Right cardiac atrium (tissue), 5 donors: ENCODE data around the gene GNAI2. TPM values are rescaled to one million over a fixed set of nuclear protein-coding genes. Genes with fewer than 3 reads are reported as not detected.

Experiments
- ATAC-seq, 2 donors: fragments of 200-7000 bp; cut with Tn5 transposase; one replicate each; pipeline versions ENCODE4 v1.8.0 to v1.9.1; 2020; ENCODE audit warnings: moderate library complexity in 2 of 2, mild to moderate bottlenecking in 1 of 2
- DNase-seq, 3 donors: peaks; one replicate each; pipeline ENCODE4 v3.0.0-alpha.2; 2020
- H3K27ac ChIP-seq: one replicate; pipeline ENCODE4 v1.5.1; 2013; ENCODE audit warnings: mild to moderate bottlenecking, low read length, control low read depth, moderate library complexity
- H3K27me3 ChIP-seq: one replicate; pipeline ENCODE4 v1.6.1; 2013; ENCODE audit not compliant: control insufficient read depth, insufficient read depth
- H3K4me1 ChIP-seq: one replicate; pipeline ENCODE4 v1.6.1; 2013; ENCODE audit warnings: low read length; ENCODE audit not compliant: control insufficient read depth, insufficient read depth
- H3K4me3 ChIP-seq: one replicate; pipeline ENCODE4 v1.5.1; 2013; ENCODE audit warnings: low read length, control low read depth
- H3K9me3 ChIP-seq: one replicate; pipeline ENCODE4 v1.6.1; 2013; ENCODE audit warnings: low read length; ENCODE audit not compliant: control insufficient read depth
- WGBS: extraction: QIAGEN DNeasy Blood & Tissue Kit; methylation state at CpG from one replicate; pipeline ENCODE4 v1.1.7; 2013; 5-methylcytosine and 5-hydroxymethylcytosine counted together
- intact Hi-C, 4 donors: fragments of 100-400 bp; cut with DNase I; formaldehyde crosslinking; loops; one replicate each; pipeline versions ENCODE4 v1.11.0 to v1.14.0; 2022 to 2023
- polyA plus RNA-seq: library from polyadenylated mRNA; stranded (reverse); fragments of 200-250 nt; gene quantifications from one replicate; pipeline ENCODE4 v1.2.3, GENCODE V29; 2013
- total RNA-seq, 4 donors: library from RNA; stranded (reverse); fragmentation: NEBNext Ultra II Directional; extraction: Animal tissue kit (Norgen Biotek cat#: 25700); gene quantifications; one replicate each; pipeline ENCODE4 v1.2.1, GENCODE V29; 2021
- donor health status: healthy with polysubstance abuse.
- donor health status: DM: no; HTN: yes; CAD: no.
- donor health status: DM: no; HTN: no; CAD: no.
- donor health status: DM: no; HTN: yes; CAD: no; lungs with severe emphysema.
- donor health status: DM: yes; HTN: yes; CAD: no.

Gene GNAI2
- total and polyA plus RNA-seq, 5 donors, result 122 to 149 (median 148) TPM

GRCh38 chr3:50213373-50213772, 22.6 kb upstream of the GNAI2 start:
- H3K27me3 ChIP-seq, result no peaks in the 10 kb centered on the region
- intact Hi-C loops, result no loop called here
- no peak overlapping the region for H3K4me3 ChIP-seq
- no peak overlapping the region for H3K27ac ChIP-seq
- DNase-seq, result no peak
- H3K9me3 ChIP-seq, result no peaks in the 10 kb centered on the region
- no peaks in the 10 kb centered on the region for H3K4me1 ChIP-seq
- 66% methylated on average over 12 of the region's 12 CpGs for WGBS
- ATAC-seq, result no peak

DNA sequence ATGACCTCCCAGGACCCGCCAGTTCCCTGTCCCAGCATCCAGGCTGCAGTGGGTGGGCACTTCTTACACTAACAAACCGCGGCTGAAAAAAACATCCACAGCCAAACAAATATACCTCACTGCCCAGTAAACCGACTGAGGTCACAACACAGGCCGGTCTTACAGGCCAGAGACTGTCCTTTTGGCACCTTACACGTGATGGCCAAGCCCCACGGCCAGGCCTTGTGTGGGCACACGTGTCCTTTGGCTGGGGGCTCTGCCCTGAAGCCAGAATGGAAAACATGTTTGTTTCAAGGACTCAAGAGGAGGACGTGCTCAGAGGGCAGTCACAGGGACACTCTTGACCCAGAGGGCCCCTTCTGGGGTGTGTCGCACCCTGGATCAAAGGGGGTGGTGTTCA, 21.2 kb upstream of the GNAI2 start:
- DNase-seq (no peak), ATAC-seq (no peak)
- Histone ChIP-seq H3K9me3 (no peaks in the 10 kb centered on the region), H3K27me3 (no peaks in the 10 kb centered on the region), H3K4me1 (no peaks in the 10 kb centered on the region), H3K27ac (no peak overlapping the region), H3K4me3 (no peak overlapping the region)
- intact Hi-C loops, result no loop called here
- 79% methylated on average over 10 of the region's 10 CpGs for WGBS

- H3K9me3 ChIP-seq, result no peaks in the 10 kb centered on the region
- ATAC-seq, result no peak
- H3K4me1 ChIP-seq, result peaks cover 3% of the 10 kb centered on the region
- no peak for DNase-seq
- intact Hi-C loops, result no loop called here
- no peak overlapping the region for H3K4me3 ChIP-seq
- 67% methylated on average over 9 of the region's 9 CpGs for WGBS
- no peak overlapping the region for H3K27ac ChIP-seq
- H3K27me3 ChIP-seq, result no peaks in the 10 kb centered on the region
These were observed 20.5 kb upstream of the GNAI2 start for GRCh38 chr3:50215529-50215928.

DNA sequence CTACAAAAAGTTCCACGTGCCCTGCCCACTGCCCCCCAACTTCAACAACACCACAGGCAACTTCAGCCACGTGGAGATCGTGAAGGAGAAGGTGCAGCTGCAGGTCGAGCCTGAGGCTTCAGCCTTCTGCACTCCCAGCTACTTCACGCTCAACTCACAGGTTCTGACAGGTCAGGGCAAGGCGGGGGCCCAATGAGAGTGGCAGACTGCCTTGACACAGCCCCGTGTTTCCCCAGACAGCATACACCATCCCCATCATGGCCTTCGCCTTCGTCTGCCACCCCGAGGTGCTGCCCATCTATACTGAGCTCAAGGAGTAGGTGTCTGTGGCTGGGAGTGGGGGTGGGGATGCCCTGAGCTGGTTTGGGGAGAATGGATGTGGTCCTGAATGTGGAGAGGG, 18.3 kb upstream of the GNAI2 start:
- ATAC-seq, result no peak
- WGBS, result 77% methylated on average over 10 of the region's 10 CpGs
- no peaks in the 10 kb centered on the region for H3K9me3 ChIP-seq
- no peak overlapping the region for H3K4me3 ChIP-seq
- H3K27me3 ChIP-seq, result no peaks in the 10 kb centered on the region
- intact Hi-C loops, result no loop called here
- no peak overlapping the region for H3K27ac ChIP-seq
- peaks cover 3% of the 10 kb centered on the region for H3K4me1 ChIP-seq
- no peak for DNase-seq

DNA sequence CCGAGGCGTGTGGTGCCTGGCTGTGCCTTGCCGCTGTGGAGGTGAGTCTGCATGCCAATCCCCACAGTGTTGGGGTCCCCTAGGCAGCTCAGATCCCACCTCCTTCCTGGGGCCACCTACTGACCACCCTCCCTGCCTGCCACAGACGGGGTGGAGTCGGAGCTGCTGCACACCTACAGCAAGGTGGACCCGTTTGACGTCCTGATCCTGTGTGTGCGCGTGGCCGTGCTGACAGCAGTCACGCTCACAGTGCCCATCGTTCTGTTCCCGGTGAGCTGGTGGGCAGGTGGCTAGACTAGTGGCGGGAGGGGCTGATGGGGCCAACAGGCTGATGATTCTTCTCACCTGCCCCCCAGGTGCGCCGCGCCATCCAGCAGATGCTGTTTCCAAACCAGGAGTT, 17.6 kb upstream of the GNAI2 start:
- H3K27me3 ChIP-seq, result no peaks in the 10 kb centered on the region
- ATAC-seq (no peak), DNase-seq (no peak)
- intact Hi-C loops, result no loop called here
- no peak overlapping the region for H3K4me3 ChIP-seq
- peaks cover 3% of the 10 kb centered on the region for H3K4me1 ChIP-seq
- H3K9me3 ChIP-seq, result no peaks in the 10 kb centered on the region
- no peak overlapping the region for H3K27ac ChIP-seq
- 92% methylated on average over 17 of the region's 17 CpGs for WGBS

GRCh38 chr3:50219285-50219684, 16.7 kb upstream of the GNAI2 start:
- ATAC-seq, result no peak
- Histone ChIP-seq H3K9me3 (no peaks in the 10 kb centered on the region), H3K4me3 (no peak overlapping the region), H3K4me1 (peaks cover 3% of the 10 kb centered on the region), H3K27ac (no peak overlapping the region), H3K27me3 (no peaks in the 10 kb centered on the region)
- DNase-seq, result no peak
- intact Hi-C loops, result no loop called here
- 88% methylated on average over 5 of the region's 5 CpGs for WGBS

GRCh38 chr3:50220109-50220508, 15.9 kb upstream of the GNAI2 start:
- DNase-seq (no peak), ATAC-seq (no peak)
- no peak overlapping the region for H3K27ac ChIP-seq
- no peaks in the 10 kb centered on the region for H3K27me3 ChIP-seq
- intact Hi-C loops, result no loop called here
- WGBS, result 50% methylated on average over 6 of the region's 6 CpGs
- H3K4me1 ChIP-seq, result peaks cover 3% of the 10 kb centered on the region
- no peak overlapping the region for H3K4me3 ChIP-seq
- H3K9me3 ChIP-seq, result no peaks in the 10 kb centered on the region

DNA sequence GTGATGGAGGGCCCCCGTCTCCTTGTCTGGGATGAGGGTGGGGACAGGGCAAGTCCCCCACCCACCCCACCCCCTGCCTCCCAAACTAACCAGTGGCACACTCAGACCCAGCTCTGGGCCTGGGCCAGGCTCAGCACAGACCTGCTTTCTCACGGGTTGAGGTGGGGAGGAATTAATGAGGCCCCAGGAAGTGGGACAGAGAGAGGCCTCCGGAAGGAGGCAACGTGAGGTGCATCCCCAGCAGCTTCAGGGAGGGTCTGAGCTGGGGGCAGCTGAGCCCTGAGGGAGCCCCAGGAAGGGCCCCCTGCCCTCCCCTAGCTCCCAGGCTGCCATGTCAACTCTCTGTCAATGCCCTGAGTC, 15.0 kb upstream of the GNAI2 start:
- ATAC-seq (no peak), DNase-seq (peak in 1 of 3 donors; percentile 28)
- Histone ChIP-seq H3K27me3 (no peaks in the 10 kb centered on the region), H3K9me3 (no peaks in the 10 kb centered on the region), H3K4me3 (no peak overlapping the region), H3K4me1 (peaks cover 3% of the 10 kb centered on the region), H3K27ac (no peak overlapping the region)
- intact Hi-C loops, result no loop called here
- 75% methylated on average over 4 of the region's 4 CpGs for WGBS

- Histone ChIP-seq H3K27ac (no peak overlapping the region), H3K9me3 (no peaks in the 10 kb centered on the region), H3K4me3 (no peak overlapping the region), H3K27me3 (no peaks in the 10 kb centered on the region), H3K4me1 (peaks cover 3% of the 10 kb centered on the region)
- no peak for ATAC-seq
- 65% methylated on average over 12 of the region's 12 CpGs for WGBS
- intact Hi-C loops, result no loop called here
- DNase-seq, result peak in 1 of 3 donors; percentile 42
These were observed 14.4 kb upstream of the GNAI2 start for GRCh38 chr3:50221411-50222168.

DNA sequence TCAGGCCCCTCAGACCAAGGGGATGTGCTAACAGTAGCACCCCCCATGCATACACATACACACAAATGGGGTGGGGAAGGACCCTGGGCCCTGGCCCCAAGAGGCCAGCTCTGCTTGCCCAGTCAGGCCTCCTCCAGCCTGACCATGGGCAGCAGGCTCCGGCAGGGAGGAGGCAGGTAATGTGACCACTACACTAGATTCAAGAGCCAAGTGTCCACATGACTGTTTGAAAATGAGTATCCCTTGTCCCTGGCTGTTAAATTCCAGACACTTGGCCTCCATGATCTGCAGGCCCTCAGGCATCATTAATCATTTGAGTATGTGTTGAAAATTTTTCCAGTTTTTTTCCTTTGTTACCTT, 13.9 kb upstream of the GNAI2 start:
- DNase-seq (no peak), ATAC-seq (no peak)
- H3K9me3 ChIP-seq, result no peaks in the 10 kb centered on the region
- H3K4me3 ChIP-seq, result no peak overlapping the region
- intact Hi-C loops, result no loop called here
- peaks cover 3% of the 10 kb centered on the region for H3K4me1 ChIP-seq
- H3K27me3 ChIP-seq, result no peaks in the 10 kb centered on the region
- H3K27ac ChIP-seq, result no peak overlapping the region
- WGBS, result 68% methylated on average over 1 of the region's 1 CpG

- Histone ChIP-seq H3K4me3 (no peak overlapping the region), H3K4me1 (peaks cover 3% of the 10 kb centered on the region), H3K9me3 (no peaks in the 10 kb centered on the region), H3K27me3 (no peaks in the 10 kb centered on the region), H3K27ac (no peak overlapping the region)
- 70% methylated on average over 5 of the region's 5 CpGs for WGBS
- no peak for ATAC-seq
- intact Hi-C loops, result loop anchor here in 3 of 4 donors (2.0 to 5.0 kb wide), 4 partner anchors 32 to 98 kb away; partner anchors contain the start of genes GNAT1 (in 1 of the 3) and HYAL2 (in 1 of the 3)
- no peak for DNase-seq
These were observed 11.4 kb upstream of the GNAI2 start for GRCh38 chr3:50224639-50225038.
